Hematopoietic multipotent progenitor cell treated with erythropoietin and hydrocortisone succinate and interleukin-3 and kit ligand, for 15 days (in vitro differentiated cells): ENCODE results near the gene OOSP4A.

Experiments
- DNase-seq: peaks from one replicate; pipeline ENCODE4 v3.0.0-alpha.2; 2015; ENCODE audit warnings: low spot score

OOSP4A gene

GRCh38 chr11:59963733-59964132 lies at the start of gene OOSP4A:
Gene OOSP4A (plus strand): TSS chr11:59964033. CDS start chr11:59964033, 0 bp downstream.
- no peak for DNase-seq

GRCh38 chr11:59918480-59918879 lies 45.4 kb upstream of the OOSP4A start:
- DNase-seq: no peak

GRCh38 chr11:59918987-59919589 lies 44.7 kb upstream of the OOSP4A start:
- DNase-seq: no peak

DNA sequence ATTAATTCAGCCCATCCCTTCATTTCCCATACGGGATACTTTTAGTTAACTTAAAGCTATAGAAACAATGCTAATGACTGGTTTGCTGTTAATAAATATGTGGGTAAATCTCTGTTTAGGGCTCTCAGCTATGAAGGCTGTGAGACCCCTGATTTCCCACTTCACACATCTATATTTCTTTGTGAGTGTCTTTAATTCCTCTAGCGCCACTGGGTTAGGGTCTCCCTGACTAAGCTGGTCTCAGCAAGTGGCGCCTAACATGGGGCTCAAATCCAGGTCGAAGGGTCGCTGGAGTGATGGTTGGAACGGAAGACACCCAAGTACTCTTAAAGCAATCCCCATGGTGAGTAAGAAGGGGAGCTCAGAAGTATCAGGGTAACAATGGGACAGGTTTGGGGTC lies 40.0 kb upstream of the OOSP4A start:
- no peak for DNase-seq

GRCh38 chr11:59931688-59932087 lies 32.1 kb upstream of the OOSP4A start:
- no peak for DNase-seq

DNA sequence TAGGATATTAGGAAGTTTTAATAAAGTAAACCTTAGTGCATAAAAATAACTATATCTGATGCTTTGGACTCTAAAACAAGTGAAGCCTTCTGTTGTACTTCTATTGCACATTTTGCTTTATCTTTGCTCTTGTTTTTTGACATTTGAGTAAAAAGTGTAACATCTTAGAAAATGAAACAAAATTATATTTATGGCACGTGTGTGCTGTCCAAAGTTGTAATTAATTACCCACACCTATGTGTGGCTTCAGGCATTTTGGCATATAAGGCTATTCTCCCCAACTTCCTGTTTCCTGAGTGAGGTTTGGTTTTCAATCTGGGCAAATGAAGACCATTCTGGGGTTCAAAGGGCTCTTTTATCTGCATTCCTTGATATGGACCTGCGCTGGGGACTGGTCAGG lies 25.7 kb upstream of the OOSP4A start, which contains the start of gene OOSP1:
Gene OOSP1 (plus strand): TSS at position 301 of the 400 bp plus-strand sequence. CDS start 23 bp downstream, at position 324.
- DNase-seq: no peak

- DNase-seq: no peak
Observed at GRCh38 chr11:59938718-59939117, 25.1 kb upstream of the OOSP4A start.

DNA sequence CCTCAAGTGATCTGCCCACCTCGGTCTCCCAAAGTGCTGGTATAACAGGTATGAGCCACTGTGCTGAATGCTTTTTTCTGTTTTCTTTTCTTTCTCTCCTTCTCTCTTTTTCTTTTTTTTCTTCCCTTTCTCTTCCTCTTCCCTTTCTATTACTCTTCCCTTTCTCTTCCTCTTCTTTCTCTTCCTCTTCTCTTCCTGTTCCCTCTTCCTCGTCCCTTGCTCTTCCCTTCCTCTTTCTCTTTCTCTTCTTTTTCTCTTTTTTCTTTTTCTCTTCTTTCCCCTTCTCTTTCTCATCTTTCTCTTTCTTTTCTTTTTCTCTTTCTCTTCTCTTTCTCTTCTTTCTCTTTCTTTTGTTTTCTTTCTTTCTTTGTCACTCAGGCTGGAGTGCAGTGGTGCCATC lies 24.4 kb upstream of the OOSP4A start:
- no peak for DNase-seq

DNA sequence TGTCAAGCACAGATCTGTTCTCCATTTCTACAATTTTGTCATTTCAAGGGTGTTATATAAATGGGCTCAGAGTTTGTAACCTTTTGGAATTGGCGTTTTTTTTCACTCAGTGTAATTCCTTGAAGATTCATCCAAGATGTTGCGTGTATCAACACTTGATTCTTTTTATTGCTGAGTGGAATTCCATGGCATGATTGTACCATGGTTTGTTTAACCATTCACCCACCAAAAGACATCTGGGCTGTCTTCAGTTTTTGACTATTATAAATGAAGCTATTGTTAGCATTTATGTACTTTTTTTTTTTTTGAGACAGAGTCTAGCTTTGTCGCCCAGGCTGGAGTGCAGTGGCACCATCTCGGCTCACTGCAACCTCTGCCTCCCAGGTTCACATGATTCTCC lies 22.7 kb upstream of the OOSP4A start:
- no peak for DNase-seq

GRCh38 chr11:59943997-59944714 lies 19.7 kb upstream of the OOSP4A start:
- no peak for DNase-seq

- no peak for DNase-seq
Observed at GRCh38 chr11:59944720-59945119, 19.1 kb upstream of the OOSP4A start.

GRCh38 chr11:59953463-59954218 lies 10.2 kb upstream of the OOSP4A start:
- no peak for DNase-seq

DNA sequence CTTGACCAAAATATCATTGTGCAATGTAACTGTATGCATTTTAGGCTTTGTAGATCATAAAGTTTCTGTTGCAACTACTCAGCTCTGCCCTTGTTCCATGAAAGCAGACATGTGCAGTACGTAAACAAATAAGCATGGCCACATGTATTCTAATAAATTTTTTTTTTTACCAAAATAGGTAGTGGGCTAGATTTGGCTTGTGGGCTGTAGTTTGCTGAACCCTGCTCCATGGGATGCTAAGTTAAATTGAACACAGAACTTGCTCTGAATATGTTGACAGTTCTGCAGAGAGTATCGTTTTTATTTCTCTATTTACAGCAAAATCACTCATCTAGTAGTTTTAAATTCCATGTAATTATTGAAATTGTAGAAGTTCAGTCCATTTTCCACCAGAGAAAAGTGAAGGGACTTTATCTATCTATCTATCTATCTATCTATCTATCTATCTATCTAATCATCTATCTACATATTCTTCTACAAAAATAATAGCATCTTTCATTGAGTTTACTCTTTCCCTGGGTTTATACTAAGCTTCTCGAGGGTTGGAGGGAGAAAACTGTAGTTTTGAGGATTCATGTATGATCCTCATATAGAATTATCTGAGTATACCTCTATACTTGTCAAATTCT lies 9.5 kb upstream of the OOSP4A start:
- DNase-seq: no peak

DNA sequence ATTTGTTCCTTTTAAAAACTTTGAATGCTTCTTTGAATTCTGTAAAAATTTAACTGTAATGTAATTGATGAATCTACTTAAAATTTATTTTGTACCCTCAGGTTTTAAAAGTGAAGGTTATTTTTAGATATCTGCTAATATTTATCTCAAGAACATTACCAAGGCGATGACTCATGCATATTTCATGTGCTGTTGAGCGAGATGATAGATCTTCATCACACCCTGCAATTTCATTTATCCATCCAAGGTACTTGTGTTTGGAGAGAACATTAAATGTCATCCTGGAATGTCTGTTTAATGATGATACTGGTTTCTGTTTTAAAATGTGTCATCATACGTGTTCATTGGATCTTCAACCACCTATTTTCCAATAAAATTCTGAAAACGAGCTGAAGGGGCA lies 6.7 kb upstream of the OOSP4A start:
- DNase-seq: no peak

DNA sequence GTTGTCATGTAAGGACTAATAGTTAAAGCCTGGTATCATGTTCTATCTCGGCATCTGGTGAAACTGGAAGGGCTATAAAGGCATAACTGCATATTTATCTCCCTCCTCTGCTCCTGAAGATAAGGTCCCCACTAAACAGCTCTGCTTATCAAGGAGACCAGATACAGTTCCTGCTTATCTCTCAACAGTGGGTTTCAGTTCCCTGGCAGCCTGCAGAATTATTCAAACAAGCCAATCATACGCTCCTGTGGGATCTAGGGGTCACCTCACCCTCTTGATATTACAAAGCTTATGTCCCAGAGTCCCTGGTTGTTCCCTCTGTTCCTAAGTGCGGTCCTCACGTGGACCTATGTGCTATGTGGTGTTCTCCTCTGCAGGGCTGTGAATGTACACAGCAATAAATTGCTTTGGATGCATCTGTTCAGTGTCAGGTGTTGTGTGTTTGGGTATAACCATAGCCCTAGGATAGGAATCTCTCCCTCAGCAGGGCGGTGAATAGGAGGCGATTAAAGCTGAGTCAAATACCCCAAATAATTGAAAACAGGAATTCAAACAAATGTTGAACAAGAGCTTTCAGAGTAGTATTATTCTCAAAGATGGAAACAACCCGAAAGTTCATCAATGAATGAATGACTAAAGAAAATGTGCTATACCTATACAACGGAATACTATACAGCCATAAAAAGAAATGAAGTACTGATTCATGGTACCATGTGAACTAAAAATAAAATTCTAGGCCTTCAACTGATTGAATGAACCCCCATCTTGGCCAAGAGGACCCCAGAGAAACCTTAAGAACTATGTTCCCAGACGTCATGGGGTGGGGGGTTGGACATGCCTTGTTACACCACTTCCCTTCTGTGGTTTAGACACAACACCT lies 3.1 kb upstream of the OOSP4A start:
- peak; percentile 2 for DNase-seq

GRCh38 chr11:59962107-59962482 lies 1.7 kb upstream of the OOSP4A start:
- no peak for DNase-seq

DNA sequence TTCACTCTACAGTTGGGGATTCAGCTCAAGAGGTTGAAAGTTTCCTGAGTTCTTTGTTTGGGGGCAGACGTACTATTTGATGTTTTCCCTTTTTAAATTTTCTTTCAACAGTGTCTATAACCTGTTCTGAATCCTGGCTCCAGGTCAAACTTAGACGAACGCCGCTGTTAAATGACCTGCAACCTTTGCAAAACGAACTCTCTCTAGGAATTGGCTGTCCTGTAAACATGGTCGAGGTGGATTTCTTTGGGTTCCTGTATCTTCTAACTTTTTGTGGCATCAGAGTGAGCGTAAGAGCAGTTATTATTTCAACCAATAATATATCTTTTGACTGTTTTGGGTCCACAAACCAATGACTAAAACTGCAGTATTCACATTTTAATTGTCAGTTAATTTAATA lies 1.6 kb downstream of the OOSP4A start:
- no peak for DNase-seq

GRCh38 chr11:59966201-59966600 lies 2.4 kb downstream of the OOSP4A start:
- no peak for DNase-seq

- DNase-seq: no peak
Observed at GRCh38 chr11:59967677-59968394, 4.0 kb downstream of the OOSP4A start.

DNA sequence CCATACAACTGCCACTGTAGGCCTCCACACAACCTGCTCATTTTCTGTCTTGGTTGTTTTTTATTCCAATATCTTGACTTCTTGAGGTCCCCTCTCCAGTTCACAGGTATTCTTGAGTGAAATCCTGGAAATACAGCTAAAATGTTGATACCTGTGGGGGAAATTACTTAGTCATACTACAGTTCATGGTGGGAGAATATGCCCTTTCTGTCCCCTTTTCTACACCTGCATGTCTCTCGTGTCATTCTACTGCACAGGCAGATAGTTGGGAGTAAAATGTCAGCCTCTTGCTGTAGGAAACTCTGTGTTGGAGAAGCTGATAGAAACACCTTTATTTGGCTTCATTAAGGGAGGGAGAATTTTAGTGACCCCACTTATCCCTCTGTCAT lies 4.6 kb downstream of the OOSP4A start:
- DNase-seq: no peak

DNA sequence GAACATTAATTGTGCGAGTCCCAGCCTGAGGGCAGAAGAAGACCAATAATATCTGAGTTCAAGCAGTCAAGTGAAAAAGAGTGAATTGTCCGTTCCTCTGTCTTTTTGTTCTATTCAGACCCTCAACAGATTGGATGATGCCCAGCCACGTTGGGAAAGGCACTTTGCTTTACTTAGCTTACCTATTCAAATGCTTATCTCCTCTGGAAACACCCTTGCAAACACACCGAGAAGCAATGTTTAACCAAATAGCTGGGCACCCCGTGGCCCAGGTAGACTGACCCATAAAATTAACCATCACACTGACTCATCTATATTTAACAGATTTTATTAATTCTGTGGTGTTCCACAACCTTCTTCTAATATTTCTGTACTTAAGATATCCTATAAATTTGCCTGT lies 9.3 kb downstream of the OOSP4A start:
- no peak for DNase-seq
